SU-DHL-6 (cell line): ENCODE measurements around the gene XNDC1N.

Experiments
- CTCF ChIP-seq: fragments of 200-600 bp; sonication (generic); IDR thresholded peaks from one replicate; pipeline ENCODE4 v1.5.1; 2017; ENCODE audit warnings: antibody characterized with exemption, mild to moderate bottlenecking, low read length, moderate library complexity; ENCODE audit not compliant: insufficient read depth, poor library complexity, severe bottlenecking
- EZH2phosphoT487 ChIP-seq: fragments of 200-600 bp; sonication (generic), shearing (Covaris generic); conservative IDR thresholded peaks from 2 replicates; pipeline ENCODE4 v1.6.1; 2018; ENCODE audit warnings: mild to moderate bottlenecking, antibody characterized with exemption, low read length, moderate library complexity, mixed read lengths

DNA sequence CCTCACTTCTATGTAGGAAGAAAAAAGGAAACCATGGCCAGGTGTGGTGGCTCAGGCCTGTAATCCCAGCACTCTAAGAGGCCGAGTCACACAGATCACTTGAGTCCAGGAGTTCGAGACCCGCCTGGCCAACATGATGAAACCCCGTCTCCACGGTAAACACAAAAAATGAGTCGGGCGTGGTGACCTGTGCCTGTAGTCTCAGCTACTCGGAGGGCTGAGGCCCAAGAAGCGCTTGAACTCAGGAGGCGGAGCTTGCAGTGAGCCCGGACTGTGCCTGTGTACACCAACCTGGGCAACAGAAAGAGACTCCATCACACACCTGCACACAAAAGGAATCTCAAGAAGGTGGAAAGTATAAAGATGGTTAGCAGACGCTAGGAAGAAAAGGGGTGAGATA is 32.4 kb downstream of the XNDC1N start:
- no peak for TF ChIP-seq CTCF
- no peak for TF ChIP-seq EZH2phosphoT487
